Measurements from ENCODE around the gene TC2N.

DNA sequence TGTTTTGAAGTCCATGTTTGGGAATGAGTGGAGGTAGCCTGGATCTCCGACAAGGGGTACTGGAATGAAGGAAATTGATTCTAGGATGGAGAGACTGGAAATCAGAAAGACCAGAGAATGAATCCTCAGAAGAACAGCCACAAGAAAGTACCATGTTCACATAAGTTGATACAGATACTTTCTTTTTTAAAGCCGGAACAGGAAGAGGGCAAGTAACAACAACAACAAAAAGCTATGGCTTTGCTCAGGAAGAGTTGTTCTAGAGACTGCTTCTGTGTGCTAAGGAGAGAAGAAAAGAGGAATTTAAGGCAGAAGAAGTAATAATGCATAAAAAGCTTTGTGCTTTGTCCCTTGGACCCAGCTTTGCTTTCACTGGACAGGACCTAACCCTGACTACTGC is 6.2 kb downstream of the TC2N start:
- TF ChIP-seq CTCF (IDR thresholded peaks at IDR 0.05) (no peak), POLR2A (IDR thresholded peaks at IDR 0.05) (no peak), POLR2AphosphoS5 (IDR thresholded peaks at IDR 0.05; ENCODE audit: insufficient read depth in 1 of 2, low read depth in 1 of 2) (no peak)
